Measurements from ENCODE around the gene MAGI2.

MAGI2 gene

GRCh38 chr7:78862411-78862900, 591.0 kb downstream of the MAGI2 start:
- no peak for ATAC-seq
- TF ChIP-seq ZNF70 (CRISPR knock-in tag; IDR thresholded peaks at IDR 0.05) = no peak
- no peak for TF ChIP-seq BACH2 (CRISPR knock-in tag; IDR thresholded peaks at IDR 0.05; ENCODE audit: borderline replicate concordance)
- no peak for TF ChIP-seq ARNTL (CRISPR knock-in tag; IDR thresholded peaks at IDR 0.05; ENCODE audit: borderline replicate concordance, low read depth)
- no peak for TF ChIP-seq ISL1 (CRISPR knock-in tag; IDR thresholded peaks at IDR 0.05)
- no peak for TF ChIP-seq ZFP3 (CRISPR knock-in tag; IDR thresholded peaks at IDR 0.05)
- no peak for TF ChIP-seq TCF4 (CRISPR knock-in tag; IDR thresholded peaks at IDR 0.05; ENCODE audit: borderline replicate concordance)
- no peak for TF ChIP-seq CSRNP3 (CRISPR knock-in tag; IDR thresholded peaks at IDR 0.05)
- no peak for TF ChIP-seq TSHZ2 (CRISPR knock-in tag; IDR thresholded peaks at IDR 0.05)
- no peak for TF ChIP-seq ZNF8 (CRISPR knock-in tag; IDR thresholded peaks at IDR 0.05)
- TF ChIP-seq ESRRG (CRISPR knock-in tag; IDR thresholded peaks at IDR 0.05) = no peak
- no peak for TF ChIP-seq CREB5 (CRISPR knock-in tag; IDR thresholded peaks at IDR 0.05; ENCODE audit: low read depth)
- TF ChIP-seq RARB (CRISPR knock-in tag; IDR thresholded peaks at IDR 0.05) = no peak
- no peak for TF ChIP-seq ZC3H10 (CRISPR knock-in tag; IDR thresholded peaks at IDR 0.05)
- TF ChIP-seq SNAI2 (CRISPR knock-in tag; IDR thresholded peaks at IDR 0.05) = no peak
- no peak for TF ChIP-seq GLIS3 (CRISPR knock-in tag; IDR thresholded peaks at IDR 0.05)
- no peak for TF ChIP-seq PATZ1 (CRISPR knock-in tag; IDR thresholded peaks at IDR 0.05; ENCODE audit: borderline replicate concordance)
- TF ChIP-seq PPARA (CRISPR knock-in tag; IDR thresholded peaks at IDR 0.05; ENCODE audit: borderline replicate concordance) = no peak
- no peak for TF ChIP-seq OSR1 (CRISPR knock-in tag; IDR thresholded peaks at IDR 0.05)
- no peak for TF ChIP-seq ZFP30 (CRISPR knock-in tag; IDR thresholded peaks at IDR 0.05)
- no peak for TF ChIP-seq ZNF565 (CRISPR knock-in tag; conservative IDR thresholded peaks at IDR 0.05; ENCODE audit: low read depth)

GRCh38 chr7:78852951-78853350, 600.5 kb downstream of the MAGI2 start:
- ATAC-seq = no peak
- TF ChIP-seq ARNTL (CRISPR knock-in tag; IDR thresholded peaks at IDR 0.05; ENCODE audit: borderline replicate concordance, low read depth) (no peak), ISL1 (CRISPR knock-in tag; IDR thresholded peaks at IDR 0.05) (no peak), TOX (CRISPR knock-in tag; IDR thresholded peaks at IDR 0.05; ENCODE audit: borderline replicate concordance) (no peak), ESRRG (CRISPR knock-in tag; IDR thresholded peaks at IDR 0.05) (no peak), TSHZ2 (CRISPR knock-in tag; IDR thresholded peaks at IDR 0.05) (no peak), CSRNP3 (CRISPR knock-in tag; IDR thresholded peaks at IDR 0.05) (no peak), OSR1 (CRISPR knock-in tag; IDR thresholded peaks at IDR 0.05) (no peak), BACH2 (CRISPR knock-in tag; IDR thresholded peaks at IDR 0.05; ENCODE audit: borderline replicate concordance) (no peak), ZFP30 (CRISPR knock-in tag; IDR thresholded peaks at IDR 0.05) (no peak), TCF4 (CRISPR knock-in tag; IDR thresholded peaks at IDR 0.05; ENCODE audit: borderline replicate concordance) (no peak)

All from SK-N-SH treated with all-trans-retinoic acid at 6 μM for 48 hours (cell line).